Right hindlimb (tissue), 1 donor: ENCODE measurements around the gene VPS13C.
"Not testable (repeated sequence)": the region's sequence is repeated elsewhere in the genome, so short reads cannot be mapped to it uniquely, and the experiment has no call there.

ENCODE experiments used
- DNase-seq: peaks from one replicate; pipeline ENCODE4 v3.0.0-alpha.2; 2018

The VPS13C gene

GRCh38 chr15:62027263-62027565 lies 33.0 kb downstream of the VPS13C start:
- DNase-seq: no peak

- DNase-seq: no peak
Observed at GRCh38 chr15:62026487-62027262, 33.6 kb downstream of the VPS13C start.

GRCh38 chr15:62021991-62022600 lies 38.2 kb downstream of the VPS13C start:
- no peak for DNase-seq

- no peak for DNase-seq
Observed at GRCh38 chr15:62020576-62021160, 39.6 kb downstream of the VPS13C start.

- DNase-seq: not testable (repeated sequence)
Observed at GRCh38 chr15:62005354-62005753, 54.9 kb downstream of the VPS13C start.

GRCh38 chr15:61997786-61998185 lies 62.5 kb downstream of the VPS13C start:
- DNase-seq: no peak

GRCh38 chr15:61996056-61996635 lies 64.1 kb downstream of the VPS13C start:
- no peak for DNase-seq

GRCh38 chr15:61994216-61994615 lies 66.0 kb downstream of the VPS13C start:
- no peak for DNase-seq

- no peak for DNase-seq
Observed at GRCh38 chr15:61992518-61992917, 67.7 kb downstream of the VPS13C start.

GRCh38 chr15:61989667-61990066 lies 70.6 kb downstream of the VPS13C start:
- no peak for DNase-seq

GRCh38 chr15:61987824-61988223 lies 72.4 kb downstream of the VPS13C start:
- DNase-seq: no peak

- DNase-seq: no peak
Observed at GRCh38 chr15:61983081-61983480, 77.2 kb downstream of the VPS13C start.

- no peak for DNase-seq
Observed at GRCh38 chr15:61978225-61978624, 82.0 kb downstream of the VPS13C start.

GRCh38 chr15:61974759-61975158 lies 85.5 kb downstream of the VPS13C start:
- DNase-seq: no peak

- no peak for DNase-seq
Observed at GRCh38 chr15:61974118-61974517, 86.1 kb downstream of the VPS13C start.

GRCh38 chr15:61951949-61952348 lies 108.3 kb downstream of the VPS13C start:
- no peak for DNase-seq

- no peak for DNase-seq
Observed at GRCh38 chr15:61946778-61947177, 113.5 kb downstream of the VPS13C start.

GRCh38 chr15:61943992-61944391 lies 116.3 kb downstream of the VPS13C start:
- DNase-seq: no peak

- no peak for DNase-seq
Observed at GRCh38 chr15:61938249-61938648, 122.0 kb downstream of the VPS13C start.

GRCh38 chr15:61936528-61937195 lies 123.6 kb downstream of the VPS13C start:
- no peak for DNase-seq

GRCh38 chr15:61935493-61935892 lies 124.8 kb downstream of the VPS13C start:
- no peak for DNase-seq

GRCh38 chr15:61929452-61929851 lies 130.8 kb downstream of the VPS13C start:
- DNase-seq: no peak

GRCh38 chr15:61923173-61923572 lies 137.1 kb downstream of the VPS13C start:
- no peak for DNase-seq
